HEK293T (cell line): ENCODE results near the gene CCND1.

Source experiments
- CTCF ChIA-PET: fragments of 350-600 bp; formaldehyde crosslinking; extraction: SDS; loops from one replicate; lab custom pipeline; 2021; ENCODE audit warnings: antibody characterized with exemption, inconsistent platforms; lab: Yijun Ruan, JAX
- POLR2A ChIA-PET: fragments of 350-600 bp; formaldehyde crosslinking; extraction: SDS; loops from one replicate; lab custom pipeline; 2020; ENCODE audit warnings: antibody characterized with exemption, inconsistent platforms; lab: Yijun Ruan, JAX
- DNase-seq: peaks from one replicate; pipeline ENCODE4 v3.0.0; 2012; ENCODE audit warnings: mixed read lengths; ENCODE audit errors: extremely low spot score
- ARNT ChIP-seq: fragments of 450-650 bp; IDR thresholded peaks from 2 replicates; pipeline ENCODE4 v1.6.1; 2017; ENCODE audit warnings: mild to moderate bottlenecking
- BHLHE40 ChIP-seq: fragments of 450-650 bp; IDR thresholded peaks from 2 replicates; pipeline ENCODE4 v1.6.1; 2016; ENCODE audit warnings: mild to moderate bottlenecking, moderate library complexity, borderline replicate concordance
- CTBP1 ChIP-seq: fragments of 450-650 bp; IDR thresholded peaks from 2 replicates; pipeline ENCODE4 v1.6.1; 2016; ENCODE audit warnings: borderline replicate concordance
- ELF4 ChIP-seq: fragments of 450-650 bp; IDR thresholded peaks from 2 replicates; pipeline ENCODE4 v1.6.1; 2017; ENCODE audit warnings: antibody characterized with exemption
- FOXA1 ChIP-seq: fragments of 450-650 bp; IDR thresholded peaks from 2 replicates; pipeline ENCODE4 v1.6.1; 2016; ENCODE audit warnings: mild to moderate bottlenecking
- FOXK2 ChIP-seq: fragments of 450-650 bp; IDR thresholded peaks from 2 replicates; pipeline ENCODE4 v1.6.1; 2016; ENCODE audit warnings: mild to moderate bottlenecking
- FOXM1 ChIP-seq: fragments of 450-650 bp; IDR thresholded peaks from 2 replicates; pipeline ENCODE4 v1.6.1; 2017; ENCODE audit warnings: mild to moderate bottlenecking, borderline replicate concordance
- HDGF ChIP-seq: fragments of 450-650 bp; IDR thresholded peaks from 2 replicates; pipeline ENCODE4 v1.6.1; 2017; ENCODE audit warnings: antibody characterized with exemption, borderline replicate concordance
- L3MBTL2 ChIP-seq: fragments of 450-650 bp; conservative IDR thresholded peaks from 2 replicates; pipeline ENCODE4 v1.6.1; 2016; ENCODE audit warnings: mild to moderate bottlenecking
- LEF1 ChIP-seq: fragments of 450-650 bp; IDR thresholded peaks from 2 replicates; pipeline ENCODE4 v1.6.1; 2017; ENCODE audit warnings: mild to moderate bottlenecking, borderline replicate concordance
- NFRKB ChIP-seq: fragments of 450-650 bp; IDR thresholded peaks from 2 replicates; pipeline ENCODE4 v1.6.1; 2016; ENCODE audit warnings: mild to moderate bottlenecking, moderate library complexity
- PKNOX1 ChIP-seq: fragments of 450-650 bp; IDR thresholded peaks from 2 replicates; pipeline ENCODE4 v1.6.1; 2016
- SP1 ChIP-seq: fragments of 450-650 bp; IDR thresholded peaks from 2 replicates; pipeline ENCODE4 v1.6.1; 2017
- SUZ12 ChIP-seq: fragments of 450-650 bp; IDR thresholded peaks from 2 replicates; pipeline ENCODE4 v1.6.1; 2016; ENCODE audit warnings: mild to moderate bottlenecking
- TARDBP ChIP-seq: fragments of 450-650 bp; IDR thresholded peaks from 2 replicates; pipeline ENCODE4 v1.6.1; 2016
- ZNF384 ChIP-seq: fragments of 450-650 bp; IDR thresholded peaks from 2 replicates; pipeline ENCODE4 v1.6.1; 2016

CCND1 gene

DNA sequence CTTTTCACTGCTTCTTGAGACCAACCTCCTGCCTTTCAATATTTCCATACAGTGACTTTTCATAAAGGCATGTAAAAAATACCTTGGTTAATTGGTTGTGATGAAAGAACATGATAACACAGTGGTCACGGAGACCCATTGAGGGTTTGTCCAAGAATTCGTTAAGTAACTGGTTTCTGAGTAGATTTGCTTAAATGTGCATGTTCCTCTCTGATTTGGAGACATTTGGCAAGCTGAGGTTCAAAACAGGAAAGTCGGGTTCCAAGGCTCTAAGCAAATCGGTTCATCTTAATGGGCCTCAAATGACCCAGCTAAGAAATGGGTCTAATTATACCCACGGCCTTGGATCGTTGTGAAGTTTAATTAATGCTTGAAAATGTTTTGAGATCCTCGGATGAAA, 36.9 kb upstream of the CCND1 start:
- CTCF ChIA-PET: no interaction called here
- no peak for DNase-seq
- TF ChIP-seq ELF4 (no peak), LEF1 (no peak), NFRKB (no peak), ARNT (no peak), HDGF (no peak), SUZ12 (no peak), FOXK2 (no peak), TARDBP (no peak), PKNOX1 (no peak), BHLHE40 (no peak), L3MBTL2 (no peak), SP1 (no peak), CTBP1 (no peak), FOXA1 (no peak), ZNF384 (no peak)
- POLR2A ChIA-PET: no interaction called here

- TF ChIP-seq FOXM1 (no peak), BHLHE40 (no peak), PKNOX1 (no peak), HDGF (no peak), SUZ12 (no peak), ARNT (no peak), ZNF384 (no peak), TARDBP (no peak), CTBP1 (no peak), L3MBTL2 (no peak), ELF4 (no peak), FOXK2 (no peak), SP1 (no peak), NFRKB (no peak), FOXA1 (no peak), LEF1 (no peak)
- DNase-seq: no peak
- POLR2A ChIA-PET: no interaction called here
- CTCF ChIA-PET: no interaction called here
Measured at GRCh38 chr11:69605737-69606526, 35.0 kb upstream of the CCND1 start.

DNA sequence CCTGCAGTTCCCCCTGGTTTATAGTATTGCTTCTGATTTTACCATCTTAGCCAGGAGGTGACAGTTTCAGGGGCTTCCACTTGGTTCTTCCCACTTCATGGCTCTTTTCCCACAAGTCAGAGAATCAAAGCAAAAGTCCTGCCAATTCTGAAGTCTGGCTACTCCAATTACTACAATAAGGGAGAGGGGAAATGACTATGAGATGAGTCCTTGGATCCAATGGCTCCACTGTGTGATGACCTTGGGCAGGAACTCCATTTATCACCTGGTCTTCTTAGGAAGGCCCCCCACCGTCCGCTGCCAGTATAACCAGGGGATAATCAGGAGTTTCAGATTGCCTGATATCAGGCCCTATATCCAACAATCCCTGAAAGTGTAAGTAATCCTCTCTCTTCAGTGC, 31.6 kb upstream of the CCND1 start:
- CTCF ChIA-PET: no interaction called here
- no peak for TF ChIP-seq SP1
- TF ChIP-seq BHLHE40: no peak
- TF ChIP-seq ARNT: no peak
- no peak for TF ChIP-seq NFRKB
- no peak for TF ChIP-seq TARDBP
- TF ChIP-seq LEF1: no peak
- TF ChIP-seq ELF4: no peak
- no peak for TF ChIP-seq FOXA1
- no peak for TF ChIP-seq SUZ12
- no peak for TF ChIP-seq FOXK2
- no peak for TF ChIP-seq CTBP1
- TF ChIP-seq PKNOX1: no peak
- TF ChIP-seq HDGF: no peak
- no peak for TF ChIP-seq L3MBTL2
- TF ChIP-seq FOXM1: no peak
- no peak for TF ChIP-seq ZNF384
- POLR2A ChIA-PET: no interaction called here
- DNase-seq: no peak

- POLR2A ChIA-PET: no interaction called here
- DNase-seq: no peak
- TF ChIP-seq FOXA1: no peak
- no peak for TF ChIP-seq SUZ12
- TF ChIP-seq FOXK2: no peak
- TF ChIP-seq HDGF: no peak
- TF ChIP-seq PKNOX1: no peak
- no peak for TF ChIP-seq SP1
- TF ChIP-seq NFRKB: no peak
- CTCF ChIA-PET: interaction anchor here (0.6 kb wide), 1 partner anchor 466 kb away, joined by 3 read pairs; no protein-coding TSS in a partner anchor
Measured at GRCh38 chr11:69611548-69612526, 29.1 kb upstream of the CCND1 start.

DNA sequence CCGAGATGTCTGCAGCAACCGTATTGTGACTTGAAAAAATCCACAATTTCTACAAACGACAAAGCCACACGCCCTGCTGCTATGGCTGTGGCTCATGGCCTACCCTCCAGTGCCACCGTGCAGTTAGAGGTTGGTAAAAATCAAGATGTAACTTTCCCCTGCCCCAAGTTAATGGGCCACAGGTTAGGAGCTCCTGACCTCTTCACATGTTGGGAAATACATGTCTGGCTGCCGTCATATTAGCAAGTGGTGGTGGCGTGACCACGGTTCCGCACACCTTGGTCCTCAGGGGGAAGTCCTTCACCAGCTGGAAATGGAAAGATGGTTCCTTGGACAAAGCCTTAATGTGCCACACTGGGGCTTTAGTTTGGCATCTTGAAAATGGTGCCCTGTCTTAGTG, 27.4 kb upstream of the CCND1 start:
- ChIA-PET CTCF (no interaction called here), POLR2A (no interaction called here)
- TF ChIP-seq ELF4 (no peak), ZNF384 (no peak), ARNT (no peak), PKNOX1 (no peak), FOXM1 (no peak), FOXK2 (no peak), SP1 (no peak), HDGF (no peak), NFRKB (no peak), CTBP1 (no peak), TARDBP (no peak), SUZ12 (no peak), LEF1 (no peak), BHLHE40 (no peak), FOXA1 (no peak), L3MBTL2 (no peak)
- no peak for DNase-seq
